ENCODE results near the gene ZCCHC7.
A peak's percentile ranks its signal among the peaks of the same experiment; 100 is the strongest.

Gene ZCCHC7

GRCh38 chr9:37398464-37399025, 278.2 kb downstream of the ZCCHC7 start:
- Histone ChIP-seq H3K79me1 (ENCODE audit: low read length) (no peaks in the 10 kb centered on the region), H3K4me3 (ENCODE audit: low read depth, low read length) (no peak overlapping the region), H2AFZ (ENCODE audit: insufficient read depth, low read length, poor library complexity) (no peak overlapping the region), H2BK5ac (ENCODE audit: low read depth, low read length, poor library complexity) (no peak overlapping the region), H2BK12ac (ENCODE audit: low read length) (no peak overlapping the region), H2AK5ac (ENCODE audit: low read length) (no peak overlapping the region), H3K79me2 (ENCODE audit: control insufficient read depth, insufficient read depth, low read length, poor library complexity) (no peaks in the 10 kb centered on the region), H4K8ac (ENCODE audit: low read depth, low read length) (no peak overlapping the region), H3K4me1 (ENCODE audit: control insufficient read depth in 1 of 2, insufficient read depth in 2 of 2, low read length in 2 of 2) (peaks cover 0 to 2% of the 10 kb centered on the region in 2 experiments), H3K9me3 (ENCODE audit: insufficient read depth, low read depth, low read length) (peaks cover 3% of the 10 kb centered on the region), H2BK120ac (ENCODE audit: insufficient read depth, low read length, poor library complexity) (no peak overlapping the region), H3K36me3 (ENCODE audit: control insufficient read depth in 1 of 2, insufficient read depth in 2 of 2, low read length in 2 of 2) (no peaks in the 10 kb centered on the region), H4K91ac (ENCODE audit: low read depth, low read length) (no peak overlapping the region), H3K18ac (ENCODE audit: low read length) (no peak overlapping the region), H3K27me3 (ENCODE audit: insufficient read depth, low read length) (no peaks in the 10 kb centered on the region), H3K4ac (ENCODE audit: low read depth, low read length) (no peak overlapping the region), H3K14ac (ENCODE audit: low read length) (no peak overlapping the region), H3K23ac (ENCODE audit: low read length) (no peak overlapping the region), H3K9ac (ENCODE audit: low read length) (no peak overlapping the region), H3K27ac (ENCODE audit: low read depth, low read length) (no peak overlapping the region), H4K12ac (ENCODE audit: low read depth, low read length) (no peak overlapping the region), H3K4me2 (ENCODE audit: low read length) (no peak overlapping the region)
- no peak for DNase-seq
- WGBS (ENCODE audit: extremely low coverage, insufficient coverage, insufficient read length): no CpG with 5 or more reads among the region's 7 CpGs

- Histone ChIP-seq H2AK5ac (ENCODE audit: low read length) (no peak overlapping the region), H3K23ac (ENCODE audit: low read length) (no peak overlapping the region), H3K4me2 (ENCODE audit: low read length) (no peak overlapping the region), H4K12ac (ENCODE audit: low read depth, low read length) (no peak overlapping the region), H2AFZ (ENCODE audit: insufficient read depth, low read length, poor library complexity) (no peak overlapping the region), H3K4me1 (ENCODE audit: control insufficient read depth in 1 of 2, insufficient read depth in 2 of 2, low read length in 2 of 2) (peaks cover 0 to 4% of the 10 kb centered on the region in 2 experiments), H3K27ac (ENCODE audit: low read depth, low read length) (no peak overlapping the region), H3K36me3 (ENCODE audit: control insufficient read depth in 1 of 2, insufficient read depth in 2 of 2, low read length in 2 of 2) (no peaks in the 10 kb centered on the region), H2BK12ac (ENCODE audit: low read length) (no peak overlapping the region), H3K14ac (ENCODE audit: low read length) (no peak overlapping the region), H3K4ac (ENCODE audit: low read depth, low read length) (no peak overlapping the region), H2BK5ac (ENCODE audit: low read depth, low read length, poor library complexity) (no peak overlapping the region), H2BK120ac (ENCODE audit: insufficient read depth, low read length, poor library complexity) (no peak overlapping the region), H3K79me2 (ENCODE audit: control insufficient read depth, insufficient read depth, low read length, poor library complexity) (no peaks in the 10 kb centered on the region), H3K9me3 (ENCODE audit: insufficient read depth, low read depth, low read length) (peaks cover 2% of the 10 kb centered on the region), H3K18ac (ENCODE audit: low read length) (no peak overlapping the region), H3K79me1 (ENCODE audit: low read length) (no peaks in the 10 kb centered on the region), H4K8ac (ENCODE audit: low read depth, low read length) (no peak overlapping the region), H4K91ac (ENCODE audit: low read depth, low read length) (no peak overlapping the region), H3K4me3 (ENCODE audit: low read depth, low read length) (no peak overlapping the region), H3K9ac (ENCODE audit: low read length) (no peak overlapping the region), H3K27me3 (ENCODE audit: insufficient read depth, low read length) (no peaks in the 10 kb centered on the region)
- WGBS (ENCODE audit: extremely low coverage, insufficient coverage, insufficient read length): no CpG with 5 or more reads among the region's 2 CpGs
- no peak for DNase-seq
Measured at GRCh38 chr9:37399336-37399735, 279.0 kb downstream of the ZCCHC7 start.

GRCh38 chr9:37404590-37404989, 284.2 kb downstream of the ZCCHC7 start:
- no peak overlapping the region for H2AK5ac ChIP-seq (ENCODE audit: low read length)
- H3K36me3 ChIP-seq (ENCODE audit: control insufficient read depth in 1 of 2, insufficient read depth in 2 of 2, low read length in 2 of 2): no peaks in the 10 kb centered on the region
- no peak overlapping the region for H4K8ac ChIP-seq (ENCODE audit: low read depth, low read length)
- DNase-seq: peak; percentile 41 to 68
- no peaks in the 10 kb centered on the region for H3K79me1 ChIP-seq (ENCODE audit: low read length)
- H3K4ac ChIP-seq (ENCODE audit: low read depth, low read length): no peak overlapping the region
- H3K27me3 ChIP-seq (ENCODE audit: insufficient read depth, low read length): no peaks in the 10 kb centered on the region
- H3K4me1 ChIP-seq (ENCODE audit: control insufficient read depth in 1 of 2, insufficient read depth in 2 of 2, low read length in 2 of 2): peaks cover 0 to 4% of the 10 kb centered on the region in 2 experiments
- no peak overlapping the region for H2BK120ac ChIP-seq (ENCODE audit: insufficient read depth, low read length, poor library complexity)
- no peak overlapping the region for H3K9ac ChIP-seq (ENCODE audit: low read length)
- H3K18ac ChIP-seq (ENCODE audit: low read length): no peak overlapping the region
- no peaks in the 10 kb centered on the region for H3K9me3 ChIP-seq (ENCODE audit: insufficient read depth, low read depth, low read length)
- no peak overlapping the region for H2BK5ac ChIP-seq (ENCODE audit: low read depth, low read length, poor library complexity)
- H3K23ac ChIP-seq (ENCODE audit: low read length): no peak overlapping the region
- no CpG with 5 or more reads among the region's 9 CpGs for WGBS (ENCODE audit: extremely low coverage, insufficient coverage, insufficient read length)
- H3K14ac ChIP-seq (ENCODE audit: low read length): no peak overlapping the region
- H4K12ac ChIP-seq (ENCODE audit: low read depth, low read length): no peak overlapping the region
- no peak overlapping the region for H4K91ac ChIP-seq (ENCODE audit: low read depth, low read length)
- H3K79me2 ChIP-seq (ENCODE audit: control insufficient read depth, insufficient read depth, low read length, poor library complexity): no peaks in the 10 kb centered on the region
- H3K4me2 ChIP-seq (ENCODE audit: low read length): no peak overlapping the region
- no peak overlapping the region for H2BK12ac ChIP-seq (ENCODE audit: low read length)
- no peak overlapping the region for H3K4me3 ChIP-seq (ENCODE audit: low read depth, low read length)
- no peak overlapping the region for H2AFZ ChIP-seq (ENCODE audit: insufficient read depth, low read length, poor library complexity)
- no peak overlapping the region for H3K27ac ChIP-seq (ENCODE audit: low read depth, low read length)

- Histone ChIP-seq H3K9ac (ENCODE audit: low read length) (no peak overlapping the region), H3K4me1 (ENCODE audit: control insufficient read depth in 1 of 2, insufficient read depth in 2 of 2, low read length in 2 of 2) (peaks cover 0 to 4% of the 10 kb centered on the region in 2 experiments), H3K9me3 (ENCODE audit: insufficient read depth, low read depth, low read length) (no peaks in the 10 kb centered on the region), H3K4me3 (ENCODE audit: low read depth, low read length) (no peak overlapping the region), H4K8ac (ENCODE audit: low read depth, low read length) (no peak overlapping the region), H2BK12ac (ENCODE audit: low read length) (no peak overlapping the region), H3K27ac (ENCODE audit: low read depth, low read length) (no peak overlapping the region), H3K23ac (ENCODE audit: low read length) (no peak overlapping the region), H3K27me3 (ENCODE audit: insufficient read depth, low read length) (no peaks in the 10 kb centered on the region), H3K14ac (ENCODE audit: low read length) (no peak overlapping the region), H3K18ac (ENCODE audit: low read length) (no peak overlapping the region), H3K4me2 (ENCODE audit: low read length) (no peak overlapping the region), H2BK120ac (ENCODE audit: insufficient read depth, low read length, poor library complexity) (no peak overlapping the region), H3K79me1 (ENCODE audit: low read length) (no peaks in the 10 kb centered on the region), H4K12ac (ENCODE audit: low read depth, low read length) (no peak overlapping the region), H2AK5ac (ENCODE audit: low read length) (no peak overlapping the region), H3K36me3 (ENCODE audit: control insufficient read depth in 1 of 2, insufficient read depth in 2 of 2, low read length in 2 of 2) (no peaks in the 10 kb centered on the region), H4K91ac (ENCODE audit: low read depth, low read length) (no peak overlapping the region), H2AFZ (ENCODE audit: insufficient read depth, low read length, poor library complexity) (no peak overlapping the region), H3K4ac (ENCODE audit: low read depth, low read length) (no peak overlapping the region), H3K79me2 (ENCODE audit: control insufficient read depth, insufficient read depth, low read length, poor library complexity) (no peaks in the 10 kb centered on the region), H2BK5ac (ENCODE audit: low read depth, low read length, poor library complexity) (no peak overlapping the region)
- no CpG with 5 or more reads among the region's 3 CpGs for WGBS (ENCODE audit: extremely low coverage, insufficient coverage, insufficient read length)
- no peak for DNase-seq
Measured at GRCh38 chr9:37405350-37405749, 285.0 kb downstream of the ZCCHC7 start.

Data from trophoblast cell (in vitro differentiated cells and primary cell).